Karpas-422 (cell line): Measurements from ENCODE around the gene UGT1A8. TPM values are rescaled to one million over a fixed set of nuclear protein-coding genes. Genes with fewer than 3 reads are reported as not detected.
"Not testable (repeated sequence)": the region's sequence is repeated elsewhere in the genome, so short reads cannot be mapped to it uniquely, and the experiment has no call there.

ENCODE experiments used
- DNase-seq: peaks from one replicate; pipeline ENCODE4 v3.0.0-alpha.2; 2015
- H2AFZ ChIP-seq: fragments of 200-600 bp; sonication (generic); 2 replicates; pipeline ENCODE4 v1.6.1; 2014; ENCODE audit warnings: antibody characterized with exemption, low read length, mixed read lengths
- H3K27ac ChIP-seq: fragments of 200-600 bp; sonication (generic); 2 replicates; pipeline ENCODE4 v1.5.1; 2014; ENCODE audit warnings: mild to moderate bottlenecking, low read length, moderate library complexity
- H3K27me3 ChIP-seq: fragments of 200-600 bp; sonication (generic); 2 replicates; pipeline ENCODE4 v1.6.1; 2014; ENCODE audit warnings: low read length, mixed read lengths
- H3K36me3 ChIP-seq: fragments of 200-600 bp; sonication (generic); 2 replicates; pipeline ENCODE4 v1.6.1; 2014; ENCODE audit warnings: low read length, mixed read lengths; ENCODE audit not compliant: insufficient read depth
- H3K4me1 ChIP-seq: fragments of 200-600 bp; sonication (generic); 2 replicates; pipeline ENCODE4 v1.6.1; 2014; ENCODE audit warnings: mild to moderate bottlenecking, low read length, mixed read lengths
- H3K4me2 ChIP-seq: fragments of 200-600 bp; sonication (generic); 2 replicates; pipeline ENCODE4 v1.6.1; 2014; ENCODE audit warnings: low read length, low read depth, mild to moderate bottlenecking; ENCODE audit not compliant: poor library complexity, severe bottlenecking
- H3K4me3 ChIP-seq: fragments of 200-600 bp; sonication (generic); 2 replicates; pipeline ENCODE4 v1.5.1; 2014; ENCODE audit warnings: mild to moderate bottlenecking, antibody characterized with exemption, low read length, mixed read lengths
- H3K79me2 ChIP-seq: fragments of 200-600 bp; sonication (generic); 2 replicates; pipeline ENCODE4 v1.6.1; 2014; ENCODE audit warnings: mild to moderate bottlenecking, low read length, mixed read lengths
- H3K9ac ChIP-seq: fragments of 200-600 bp; sonication (generic); 2 replicates; pipeline ENCODE4 v1.6.0; 2014; ENCODE audit warnings: low read length
- H3K9me2 ChIP-seq: fragments of 200-600 bp; sonication (generic), shearing (Covaris generic); replicated peaks from 2 replicates; pipeline ENCODE4 v1.6.0; 2014; ENCODE audit warnings: mild to moderate bottlenecking, low read length, moderate library complexity; ENCODE audit not compliant: insufficient read depth
- H3K9me3 ChIP-seq: fragments of 300-700, 200-600 bp; sonication (generic); 2 replicates; pipeline ENCODE4 v1.6.1; 2014; ENCODE audit warnings: low read length, mixed read lengths
- H4K20me1 ChIP-seq: fragments of 200-600 bp; sonication (generic); 2 replicates; pipeline ENCODE4 v1.6.1; 2014; ENCODE audit warnings: mild to moderate bottlenecking, antibody characterized with exemption, low read length, low read depth; ENCODE audit not compliant: insufficient read depth
- total RNA-seq: library from RNA; depleted of rRNA; stranded (reverse); fragments of >200 nt; shearing (Covaris generic); gene quantifications from 2 replicates; pipeline ENCODE4 v1.2.3, GENCODE V29; 2014; ENCODE audit warnings: low replicate concordance; rRNA removed

UGT1A8 gene
- total RNA-seq = 0.18 TPM in 1 of 2 replicates, not detected in the other

DNA sequence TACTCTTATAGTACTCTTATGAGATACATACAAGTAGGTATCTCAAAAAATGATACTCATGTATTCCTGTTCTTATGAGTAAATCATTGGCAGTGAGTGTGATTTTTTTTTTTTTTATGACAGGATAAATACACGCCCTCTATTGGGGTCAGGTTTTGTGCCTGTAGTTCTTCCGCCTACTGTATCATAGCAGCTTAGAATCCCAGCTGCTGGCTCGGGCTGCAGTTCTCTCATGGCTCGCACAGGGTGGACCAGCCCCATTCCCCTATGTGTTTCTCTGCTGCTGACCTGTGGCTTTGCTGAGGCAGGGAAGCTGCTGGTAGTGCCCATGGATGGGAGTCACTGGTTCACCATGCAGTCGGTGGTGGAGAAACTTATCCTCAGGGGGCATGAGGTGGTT is at the start of gene UGT1A8:
TSS of gene UGT1A8 (plus strand) at position 158 of the 400 bp plus-strand sequence. CDS start at position 233, 75 bp downstream.
- not testable (repeated sequence) for H3K4me2 ChIP-seq, H3K9ac ChIP-seq, DNase-seq, H3K27me3 ChIP-seq, H3K36me3 ChIP-seq, H3K27ac ChIP-seq, H3K79me2 ChIP-seq, H3K4me1 ChIP-seq, H2AFZ ChIP-seq, H3K9me2 ChIP-seq, H4K20me1 ChIP-seq, H3K4me3 ChIP-seq, H3K9me3 ChIP-seq

GRCh38 chr2:233571001-233571400 is 46.4 kb upstream of the UGT1A8 start:
- Histone ChIP-seq H3K36me3 (no peaks in the 10 kb centered on the region), H3K9ac (no peak overlapping the region), H3K79me2 (no peaks in the 10 kb centered on the region), H3K27me3 (no peaks in the 10 kb centered on the region; the same call in 1 of the 2 replicates), H3K4me2 (no peak overlapping the region), H4K20me1 (no peaks in the 10 kb centered on the region), H3K27ac (no peak overlapping the region), H3K4me1 (no peaks in the 10 kb centered on the region), H3K9me2 (no peaks in the 10 kb centered on the region), H2AFZ (no peak overlapping the region), H3K9me3 (no peaks in the 10 kb centered on the region), H3K4me3 (no peak overlapping the region)
- no peak for DNase-seq

- Histone ChIP-seq H3K79me2 (no peaks in the 10 kb centered on the region), H3K27me3 (no peaks in the 10 kb centered on the region; the same call in 1 of the 2 replicates), H3K4me1 (no peaks in the 10 kb centered on the region), H2AFZ (no peak overlapping the region), H3K27ac (no peak overlapping the region), H3K9me2 (no peaks in the 10 kb centered on the region), H3K4me3 (no peak overlapping the region), H3K4me2 (no peak overlapping the region), H3K9me3 (no peaks in the 10 kb centered on the region), H4K20me1 (no peaks in the 10 kb centered on the region), H3K9ac (no peak overlapping the region), H3K36me3 (no peaks in the 10 kb centered on the region)
- DNase-seq = no peak
These were observed 46.0 kb upstream of the UGT1A8 start for GRCh38 chr2:233571462-233571861.

- Histone ChIP-seq H3K4me3 (no peak overlapping the region), H3K9me2 (no peaks in the 10 kb centered on the region), H4K20me1 (no peaks in the 10 kb centered on the region), H3K36me3 (no peaks in the 10 kb centered on the region), H3K27me3 (no peaks in the 10 kb centered on the region; the same call in 1 of the 2 replicates), H3K9me3 (no peaks in the 10 kb centered on the region), H3K79me2 (no peaks in the 10 kb centered on the region), H3K9ac (no peak overlapping the region), H2AFZ (no peak overlapping the region), H3K4me1 (no peaks in the 10 kb centered on the region), H3K27ac (no peak overlapping the region), H3K4me2 (no peak overlapping the region)
- DNase-seq = no peak
These were observed 45.0 kb upstream of the UGT1A8 start for GRCh38 chr2:233572468-233572867.

GRCh38 chr2:233577341-233577740 is 40.1 kb upstream of the UGT1A8 start:
- not testable (repeated sequence) for H3K4me2 ChIP-seq, H2AFZ ChIP-seq, H3K36me3 ChIP-seq, H3K9me2 ChIP-seq, H3K4me1 ChIP-seq, H3K79me2 ChIP-seq, DNase-seq, H3K4me3 ChIP-seq, H3K27me3 ChIP-seq, H3K27ac ChIP-seq, H3K9me3 ChIP-seq, H3K9ac ChIP-seq, H4K20me1 ChIP-seq

- not testable (repeated sequence) for H3K27ac ChIP-seq, H3K4me1 ChIP-seq
These were observed 34.0 kb upstream of the UGT1A8 start for GRCh38 chr2:233583217-233583965.

DNA sequence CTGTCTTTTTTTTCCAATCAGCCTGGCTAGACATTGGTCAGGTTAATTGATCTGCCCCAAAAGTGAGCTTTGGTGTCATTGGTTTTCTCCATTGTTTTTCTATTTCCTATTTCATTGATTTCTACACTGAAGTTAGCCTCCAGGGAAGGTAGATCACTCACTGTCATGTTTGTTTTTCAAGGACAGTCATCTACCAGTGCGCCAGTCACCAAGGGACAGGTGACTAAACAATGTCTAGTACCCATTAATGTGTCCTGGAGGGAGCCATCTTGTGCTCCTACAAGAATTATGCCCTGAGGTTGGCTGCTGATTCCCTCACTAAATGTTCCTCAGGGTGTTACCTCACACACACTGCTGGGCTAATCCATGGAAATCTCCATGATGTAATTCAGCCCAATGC is 33.2 kb upstream of the UGT1A8 start:
- DNase-seq = no peak
- Histone ChIP-seq H3K36me3 (no peaks in the 10 kb centered on the region), H4K20me1 (no peaks in the 10 kb centered on the region), H3K4me2 (peak overlapping the region; percentile 67), H3K9ac (peak overlapping the region; percentile 58), H3K9me3 (no peaks in the 10 kb centered on the region), H3K4me1 (peaks cover 8% of the 10 kb centered on the region), H3K4me3 (peak overlapping the region; percentile 62), H3K27ac (no peak overlapping the region), H3K9me2 (no peaks in the 10 kb centered on the region), H2AFZ (no peak overlapping the region), H3K79me2 (no peaks in the 10 kb centered on the region), H3K27me3 (no peaks in the 10 kb centered on the region)

More at GRCh38 chr2:233583217-233583965, 34.0 kb upstream of the UGT1A8 start:
- not testable (repeated sequence) for H3K36me3 ChIP-seq, H4K20me1 ChIP-seq, H3K27me3 ChIP-seq, H3K79me2 ChIP-seq, H3K9me3 ChIP-seq, H3K9me2 ChIP-seq
- Histone ChIP-seq H3K4me2 (peak overlapping the region; percentile 67), H2AFZ (0 out of 2 replicates have a peak overlapping the region, but pooled peaks have one; percentile 36), H3K9ac (peak overlapping the region; percentile 58), H3K4me3 (peak overlapping the region; percentile 62)
- peak; percentile 68 for DNase-seq

DNA sequence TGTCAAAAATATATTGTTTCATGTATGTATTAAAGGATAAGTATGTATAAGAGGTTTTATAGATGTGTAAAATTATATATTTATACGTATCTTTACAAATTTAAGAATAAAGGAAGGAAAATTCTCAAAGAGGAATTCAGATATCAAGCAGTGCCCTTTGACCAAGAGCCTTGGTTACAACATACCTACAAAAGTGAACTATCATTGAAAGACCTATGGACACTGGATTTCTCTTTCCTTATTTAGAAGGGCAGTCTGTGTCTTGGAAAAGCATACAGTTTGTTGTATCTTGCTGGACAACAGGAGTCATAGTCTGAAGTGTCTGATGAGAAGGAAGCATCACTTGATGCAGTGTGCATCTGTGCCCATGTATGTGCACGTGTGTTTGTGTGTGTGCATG is 29.0 kb upstream of the UGT1A8 start:
- Histone ChIP-seq H3K36me3 (no peaks in the 10 kb centered on the region), H2AFZ (no peak overlapping the region), H3K4me3 (no peak overlapping the region), H3K27me3 (no peaks in the 10 kb centered on the region), H4K20me1 (no peaks in the 10 kb centered on the region), H3K79me2 (no peaks in the 10 kb centered on the region), H3K27ac (no peak overlapping the region), H3K9ac (no peak overlapping the region), H3K9me3 (no peaks in the 10 kb centered on the region), H3K4me1 (peaks cover 8% of the 10 kb centered on the region), H3K9me2 (no peaks in the 10 kb centered on the region), H3K4me2 (no peak overlapping the region)
- DNase-seq = no peak
